T47D (cell line): Measurements from ENCODE around the gene PCF11.

Experiments used
- DNase-seq, 2 experiments: peaks; one replicate each; pipeline versions ENCODE4 v3.0.0 to v3.0.0-alpha.2; 2011 to 2012; ENCODE audit warnings: low read depth in 1 of 2, low spot score in 1 of 2
- JUND ChIP-seq: IDR thresholded peaks from 2 replicates; pipeline ENCODE4 v1.6.1; 2012; ENCODE audit warnings: low read depth
- in situ Hi-C: cut with HindIII; loops from 2 replicates; pipeline ENCODE4 v1.10.0; 2016; ENCODE audit warnings: low sequenced_read_pairs, low pct_unique_long_range_greater_than_20kb

PCF11 gene

GRCh38 chr11:83156996-83157593 lies at the start of gene PCF11:
Gene PCF11, plus strand, starts transcription at chr11:83157131. Its CDS starts 309 bp downstream, at chr11:83157440.
- in situ Hi-C loops = no loop called here
- DNase-seq = no peak

GRCh38 chr11:83112886-83113285 lies 44.0 kb upstream of the PCF11 start:
- DNase-seq = no peak
- in situ Hi-C loops = no loop called here
- TF ChIP-seq JUND = no peak

More at GRCh38 chr11:83156996-83157593, at the start of gene PCF11:
- TF ChIP-seq JUND = no peak

GRCh38 chr11:83115026-83115425 lies 41.9 kb upstream of the PCF11 start:
- in situ Hi-C loops = no loop called here
- no peak for TF ChIP-seq JUND
- DNase-seq = no peak

- no peak for DNase-seq
- no peak for TF ChIP-seq JUND
Measured at GRCh38 chr11:83115551-83115950, 41.4 kb upstream of the PCF11 start.

GRCh38 chr11:83116015-83116641 lies 40.8 kb upstream of the PCF11 start:
- no peak for TF ChIP-seq JUND
- in situ Hi-C loops = no loop called here
- DNase-seq = no peak

More at GRCh38 chr11:83115551-83115950, 41.4 kb upstream of the PCF11 start:
- in situ Hi-C loops = no loop called here

GRCh38 chr11:83118814-83119213 lies 38.1 kb upstream of the PCF11 start:
- in situ Hi-C loops = no loop called here
- TF ChIP-seq JUND = no peak

GRCh38 chr11:83119216-83119615 lies 37.7 kb upstream of the PCF11 start:
- in situ Hi-C loops = no loop called here
- no peak for TF ChIP-seq JUND
- no peak for DNase-seq

More at GRCh38 chr11:83118814-83119213, 38.1 kb upstream of the PCF11 start:
- no peak for DNase-seq

GRCh38 chr11:83120327-83120726 lies 36.6 kb upstream of the PCF11 start:
- TF ChIP-seq JUND = no peak
- no peak for DNase-seq
- in situ Hi-C loops = no loop called here

GRCh38 chr11:83122050-83122449 lies 34.9 kb upstream of the PCF11 start:
- in situ Hi-C loops = no loop called here
- no peak for DNase-seq
- TF ChIP-seq JUND = no peak

- no peak for TF ChIP-seq JUND
- no peak for DNase-seq
- in situ Hi-C loops = no loop called here
Measured at GRCh38 chr11:83122766-83123165, 34.2 kb upstream of the PCF11 start.

GRCh38 chr11:83124636-83125424 lies 32.1 kb upstream of the PCF11 start:
- no peak for DNase-seq
- in situ Hi-C loops = no loop called here
- no peak for TF ChIP-seq JUND

- TF ChIP-seq JUND = no peak
- in situ Hi-C loops = no loop called here
- DNase-seq = no peak
Measured at GRCh38 chr11:83125577-83125976, 31.4 kb upstream of the PCF11 start.

- in situ Hi-C loops = no loop called here
- no peak for DNase-seq
- TF ChIP-seq JUND = no peak
Measured at GRCh38 chr11:83127310-83127637, 29.7 kb upstream of the PCF11 start.
